DOHH2 (cell line): ENCODE data around the gene POLN.

ENCODE experiments used
- CTCF ChIP-seq: fragments of 200-600 bp; sonication (generic); IDR thresholded peaks from one replicate; pipeline ENCODE4 v1.5.1; 2014; ENCODE audit warnings: antibody characterized with exemption, mild to moderate bottlenecking, low read depth, low read length; ENCODE audit not compliant: poor library complexity, severe bottlenecking
- EZH2phosphoT487 ChIP-seq: fragments of 200-600 bp; sonication (generic); IDR thresholded peaks from 2 replicates; pipeline ENCODE4 v1.6.1; 2017; ENCODE audit warnings: borderline replicate concordance, mild to moderate bottlenecking, antibody characterized with exemption, low read length, moderate library complexity, mixed read lengths

- TF ChIP-seq CTCF (no peak), EZH2phosphoT487 (no peak)
These were observed 145.8 kb downstream of the POLN start for GRCh38 chr4:2096073-2096609.
